ENCODE data around the gene PTPN18.

Gene PTPN18

GRCh38 chr2:130339885-130340745 lies 15.7 kb upstream of the PTPN18 start:
- no peak for DNase-seq

- peak; percentile 30 for DNase-seq
Measured at GRCh38 chr2:130341562-130342019, 14.3 kb upstream of the PTPN18 start.

GRCh38 chr2:130342020-130342532 lies 13.8 kb upstream of the PTPN18 start:
- DNase-seq: peak; percentile 88

DNA sequence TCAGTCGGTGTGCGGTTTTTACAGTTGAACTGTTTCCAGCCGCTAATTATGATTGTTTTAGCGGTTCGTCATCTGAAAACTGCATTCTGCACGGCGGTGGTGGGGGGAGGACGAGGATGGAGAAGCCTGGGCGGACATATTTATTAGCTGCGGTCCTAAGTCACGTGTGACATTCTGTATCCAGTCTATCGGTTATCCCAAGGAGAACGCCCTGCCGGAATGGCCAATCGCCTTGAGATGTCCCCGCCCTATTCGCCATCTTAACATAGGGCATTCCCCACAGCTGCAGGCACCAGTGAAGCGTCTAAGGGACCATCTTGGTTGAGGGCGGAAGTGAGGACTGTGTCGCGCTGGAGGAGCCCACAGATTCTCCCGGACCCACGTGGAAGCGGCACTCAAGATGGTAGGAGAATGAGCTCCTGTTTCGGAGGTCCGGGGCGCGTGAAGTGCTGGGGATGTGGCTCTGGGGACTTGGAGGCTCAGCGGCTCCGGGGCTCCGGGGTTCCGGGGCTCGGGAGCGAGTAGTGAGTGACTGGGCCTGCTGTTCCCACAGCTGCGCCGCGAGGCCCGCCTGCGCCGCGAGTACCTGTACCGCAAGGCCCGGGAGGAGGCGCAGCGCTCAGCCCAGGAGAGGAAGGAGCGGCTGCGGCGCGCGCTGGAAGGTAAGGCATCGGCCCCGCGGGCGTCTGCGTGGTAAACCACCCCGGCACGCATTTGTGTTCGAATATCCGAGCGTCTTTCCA lies 13.2 kb upstream of the PTPN18 start, which contains the start of gene IMP4:
TSS of gene IMP4 (plus strand) at position 365 of the 743 bp plus-strand sequence. CDS start at position 401, 36 bp downstream.
- peak; percentile 96 for DNase-seq

DNA sequence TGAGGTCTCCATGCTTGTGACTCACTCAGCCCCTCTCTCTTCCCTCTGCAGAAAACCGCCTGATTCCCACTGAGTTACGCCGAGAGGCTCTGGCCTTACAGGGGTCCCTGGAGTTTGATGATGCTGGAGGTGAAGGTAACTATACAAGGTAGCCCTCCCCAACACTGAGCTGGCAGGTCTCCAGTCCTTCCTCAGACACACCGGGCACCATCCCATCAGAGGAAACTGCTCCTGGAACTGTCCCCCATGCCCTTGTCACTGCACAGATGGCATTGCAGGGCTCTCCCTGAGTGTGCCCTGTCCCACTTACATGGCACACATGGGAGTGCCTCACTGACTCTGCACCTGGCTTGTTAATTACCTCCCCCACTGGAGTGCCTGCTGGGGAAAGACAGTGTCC lies 11.3 kb upstream of the PTPN18 start:
- no peak for DNase-seq

DNA sequence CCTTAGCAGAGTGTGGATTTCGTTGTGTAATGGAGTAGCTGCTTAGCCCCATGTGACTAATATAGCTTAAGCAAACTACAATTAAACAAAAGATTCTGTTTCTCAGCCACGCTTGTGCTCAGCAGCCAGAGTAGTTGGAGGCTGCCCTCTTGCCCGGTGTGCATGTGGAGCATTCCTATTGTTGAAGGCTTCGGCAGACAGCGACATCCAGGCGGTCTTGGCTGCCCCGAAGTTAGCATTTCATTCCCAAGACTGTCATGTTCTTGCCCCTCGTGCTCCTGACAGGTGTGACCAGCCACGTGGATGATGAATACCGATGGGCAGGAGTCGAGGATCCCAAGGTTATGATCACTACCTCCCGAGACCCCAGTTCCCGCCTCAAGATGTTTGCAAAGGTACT lies 10.8 kb upstream of the PTPN18 start:
- DNase-seq: no peak

DNA sequence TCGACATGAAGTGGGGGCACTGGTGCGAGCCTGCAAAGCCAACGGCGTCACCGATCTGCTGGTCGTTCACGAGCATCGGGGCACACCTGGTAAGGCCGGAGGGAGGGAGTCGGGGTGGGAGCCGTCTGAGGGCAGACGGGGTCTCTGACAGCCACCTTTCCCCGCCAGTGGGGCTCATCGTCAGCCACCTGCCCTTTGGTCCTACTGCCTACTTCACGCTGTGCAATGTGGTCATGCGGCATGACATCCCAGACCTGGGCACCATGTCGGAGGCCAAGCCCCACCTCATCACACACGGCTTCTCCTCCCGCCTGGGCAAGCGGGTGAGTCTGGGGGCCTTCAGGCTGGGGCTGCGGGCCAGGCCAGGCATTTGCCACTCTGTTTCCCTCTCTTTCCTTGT lies 10.2 kb upstream of the PTPN18 start:
- no peak for DNase-seq

DNA sequence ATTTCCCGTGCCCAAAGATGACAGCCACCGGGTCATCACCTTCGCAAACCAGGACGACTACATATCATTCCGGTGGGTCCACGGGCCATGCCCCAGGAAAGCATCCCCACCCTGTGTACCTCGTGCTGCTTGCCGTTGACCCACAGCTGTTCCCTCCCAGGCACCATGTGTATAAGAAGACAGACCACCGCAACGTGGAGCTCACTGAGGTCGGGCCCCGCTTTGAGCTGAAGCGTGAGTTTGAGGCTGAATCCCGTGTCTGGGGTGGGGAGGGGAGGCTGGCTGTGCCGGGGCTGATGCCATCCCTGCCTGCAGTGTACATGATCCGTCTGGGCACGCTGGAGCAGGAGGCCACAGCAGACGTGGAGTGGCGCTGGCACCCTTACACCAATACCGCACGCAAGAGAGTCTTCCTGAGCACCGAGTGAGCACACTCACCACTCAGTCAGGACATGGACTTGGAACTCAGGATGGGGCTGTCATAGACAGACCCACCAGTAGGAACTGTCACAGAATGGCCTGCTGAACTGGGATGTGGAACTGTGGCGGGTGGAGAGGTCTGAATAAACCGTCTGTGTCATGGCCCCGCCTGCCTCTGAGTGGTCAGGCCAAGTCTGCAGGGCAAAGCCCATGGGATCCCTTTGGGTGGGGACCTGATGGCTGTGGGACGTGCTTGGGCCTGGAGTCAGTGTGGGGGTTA lies 9.7 kb upstream of the PTPN18 start:
- no peak for DNase-seq

DNA sequence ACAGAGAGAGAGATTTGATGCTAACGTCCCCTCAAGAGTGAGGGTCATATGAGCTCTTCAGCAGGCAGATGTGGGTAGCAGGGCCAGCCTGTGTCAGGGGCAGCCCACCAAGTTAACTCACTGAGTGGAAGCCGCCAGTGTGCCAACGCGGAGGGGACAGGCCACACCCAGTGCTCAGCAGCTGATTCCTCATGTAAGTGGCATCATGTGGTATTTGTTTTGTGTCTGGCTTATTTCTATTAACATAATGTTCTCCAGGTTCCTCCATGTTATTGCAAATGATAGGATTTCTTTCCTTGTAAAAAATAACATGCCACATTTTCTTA lies 9.2 kb upstream of the PTPN18 start:
- no peak for DNase-seq

DNA sequence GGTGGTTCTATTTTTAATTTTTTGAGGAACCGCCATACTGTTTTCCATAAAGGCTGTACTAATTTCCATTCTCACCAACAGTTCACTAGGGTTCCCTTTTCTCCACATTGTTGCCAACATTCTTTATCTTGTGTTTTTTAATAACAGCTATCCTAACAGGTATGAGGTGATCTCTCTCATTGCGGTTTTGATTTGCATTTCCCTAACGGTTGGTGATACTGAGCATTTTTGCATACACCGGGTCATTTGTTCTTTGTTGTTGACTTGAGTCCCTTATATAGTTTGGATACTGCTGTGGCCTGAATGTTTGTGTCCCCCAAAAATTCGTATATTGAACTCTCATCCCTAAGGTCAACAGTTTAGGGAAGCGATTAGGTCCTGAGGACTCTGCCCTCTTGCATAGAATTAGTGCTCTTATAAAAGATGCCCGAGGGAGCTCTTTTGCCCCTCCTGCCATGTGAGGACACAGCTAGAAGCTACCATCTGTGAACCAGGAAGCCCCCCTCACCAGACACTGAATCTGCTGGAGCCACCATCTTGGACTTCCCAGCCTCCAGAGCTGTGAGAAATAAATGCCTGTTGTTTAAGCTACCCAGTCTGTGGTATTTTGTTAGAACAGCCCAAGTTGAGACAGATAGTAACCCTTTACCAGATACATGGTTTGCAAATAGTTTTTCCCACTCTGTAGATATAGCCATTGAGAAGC lies 8.5 kb upstream of the PTPN18 start:
- DNase-seq: no peak

DNA sequence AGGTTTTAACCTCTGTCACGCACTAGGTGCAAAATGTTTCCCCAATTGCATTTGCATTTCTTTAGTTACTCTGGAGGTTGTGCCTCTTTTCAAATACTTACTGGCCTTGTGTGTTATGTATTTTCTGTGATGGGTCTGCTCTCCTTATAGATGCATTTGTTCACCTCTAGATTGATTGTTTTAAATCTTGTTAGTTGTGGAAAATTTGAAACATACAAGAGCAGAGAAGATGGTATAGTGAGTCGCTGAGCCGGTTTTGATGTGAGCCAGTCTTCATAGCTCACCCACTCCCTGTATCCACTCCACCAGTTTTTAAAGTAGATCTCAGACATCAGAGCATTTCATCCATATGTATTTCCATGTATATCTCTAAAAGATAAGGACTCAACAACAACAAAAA lies 6.7 kb upstream of the PTPN18 start:
- no peak for DNase-seq

GRCh38 chr2:130351711-130352110 lies 4.1 kb upstream of the PTPN18 start:
- no peak for DNase-seq

- DNase-seq: no peak
Measured at GRCh38 chr2:130352237-130352636, 3.6 kb upstream of the PTPN18 start.

- DNase-seq: no peak
Measured at GRCh38 chr2:130353291-130354138, 2.3 kb upstream of the PTPN18 start.

DNA sequence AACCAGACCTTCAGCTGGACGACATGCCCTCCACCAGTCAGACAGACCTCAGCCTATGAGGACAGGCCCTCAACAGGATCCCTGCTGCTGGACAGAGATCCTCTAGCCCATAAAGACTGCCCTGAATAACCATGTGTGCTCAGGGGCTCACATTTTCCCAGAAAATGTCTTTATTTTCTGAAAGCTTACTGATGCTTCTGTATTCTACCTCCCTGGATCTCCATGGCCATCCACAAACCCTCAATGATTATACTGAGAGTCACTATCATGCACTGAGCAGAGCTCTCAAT lies 1.8 kb upstream of the PTPN18 start:
- DNase-seq: no peak

- no peak for DNase-seq
Measured at GRCh38 chr2:130355172-130355577, 681 bp upstream of the PTPN18 start.

DNA sequence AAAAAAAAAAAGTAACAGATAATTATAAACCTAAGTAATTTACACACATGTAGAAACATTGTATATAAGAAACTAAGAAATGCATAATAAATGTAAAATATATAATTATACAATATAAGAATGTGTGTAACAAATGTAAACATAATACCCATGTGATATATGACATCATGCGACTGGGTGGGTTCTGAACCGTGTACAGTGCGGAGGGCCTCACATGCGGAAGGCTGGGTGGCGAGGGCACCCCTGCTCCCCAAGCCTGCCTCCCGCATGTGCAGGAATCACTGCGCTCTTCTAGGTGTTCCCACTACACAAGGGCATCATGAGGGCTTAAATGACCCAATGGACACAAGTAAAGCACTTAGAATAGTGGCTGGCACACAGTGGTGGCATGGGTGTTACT lies 2.0 kb downstream of the PTPN18 start:
- DNase-seq: no peak

DNA sequence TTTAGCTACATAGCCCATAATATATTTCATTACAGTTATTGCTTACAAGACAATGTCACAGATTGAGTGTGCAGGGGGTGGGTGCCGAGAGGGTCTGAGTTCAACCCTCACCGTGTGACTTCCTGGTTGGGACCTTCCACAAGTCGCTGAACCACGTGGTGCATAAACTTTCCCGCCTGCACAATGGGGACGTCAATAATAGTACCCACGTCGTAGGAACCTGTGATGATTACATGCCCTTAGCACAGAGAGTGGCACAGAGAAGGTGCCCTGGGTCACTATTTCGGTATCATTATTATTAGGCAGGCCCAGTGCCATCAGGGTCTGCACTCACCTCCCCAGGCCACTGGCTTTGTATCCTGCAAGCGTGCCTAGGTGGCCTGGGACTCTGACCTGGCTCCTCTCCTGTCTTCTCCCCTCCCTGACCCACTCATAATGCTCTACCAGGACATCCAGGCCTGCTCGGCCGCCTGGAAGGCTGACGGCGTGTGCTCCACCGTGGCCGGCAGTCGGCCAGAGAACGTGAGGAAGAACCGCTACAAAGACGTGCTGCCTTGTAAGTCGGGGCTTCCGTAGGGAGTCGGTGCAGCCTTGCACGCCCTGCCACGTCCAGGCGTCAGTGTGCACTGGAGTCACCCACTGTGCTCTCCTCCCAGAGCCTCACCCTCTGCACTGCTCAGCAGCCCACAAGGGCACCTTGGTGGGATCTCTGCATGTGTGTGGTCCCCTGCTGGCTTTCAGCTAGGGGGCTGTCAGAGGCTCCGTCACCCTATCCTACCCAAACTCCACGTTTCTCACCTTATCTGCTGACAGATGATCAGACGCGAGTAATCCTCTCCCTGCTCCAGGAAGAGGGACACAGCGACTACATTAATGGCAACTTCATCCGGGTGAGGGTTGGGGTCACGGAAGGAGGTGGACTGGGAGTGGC lies 2.8 kb downstream of the PTPN18 start:
- no peak for DNase-seq

GRCh38 chr2:130359466-130359865 lies 3.6 kb downstream of the PTPN18 start:
- no peak for DNase-seq

- no peak for DNase-seq
Measured at GRCh38 chr2:130363479-130363878, 7.6 kb downstream of the PTPN18 start.

GRCh38 chr2:130365075-130365474 lies 9.2 kb downstream of the PTPN18 start:
- no peak for DNase-seq

Data from activated naive CD4-positive, alpha-beta T cell treated with Interleukin-2 at 50 U/mL for 16 hours (primary cell).